LHCN-M2 (cell line): ENCODE results near the gene GGTLC2. TPM values are rescaled to one million over a fixed set of nuclear protein-coding genes. Genes with fewer than 3 reads are reported as not detected.
"Not testable (repeated sequence)": the region's sequence is repeated elsewhere in the genome, so short reads cannot be mapped to it uniquely, and the experiment has no call there.

Experiments used
- DNase-seq: peaks from one replicate; pipeline ENCODE4 v3.0.0-alpha.2; 2012; ENCODE audit warnings: low read depth
- total RNA-seq: library from RNA; depleted of rRNA; stranded (reverse); fragments of >200 nt; gene quantifications from 2 replicates; pipeline ENCODE4 v1.2.3, GENCODE V29; 2014

Gene GGTLC2
- total RNA-seq, 1 experiment from 2014 or later = not detected

DNA sequence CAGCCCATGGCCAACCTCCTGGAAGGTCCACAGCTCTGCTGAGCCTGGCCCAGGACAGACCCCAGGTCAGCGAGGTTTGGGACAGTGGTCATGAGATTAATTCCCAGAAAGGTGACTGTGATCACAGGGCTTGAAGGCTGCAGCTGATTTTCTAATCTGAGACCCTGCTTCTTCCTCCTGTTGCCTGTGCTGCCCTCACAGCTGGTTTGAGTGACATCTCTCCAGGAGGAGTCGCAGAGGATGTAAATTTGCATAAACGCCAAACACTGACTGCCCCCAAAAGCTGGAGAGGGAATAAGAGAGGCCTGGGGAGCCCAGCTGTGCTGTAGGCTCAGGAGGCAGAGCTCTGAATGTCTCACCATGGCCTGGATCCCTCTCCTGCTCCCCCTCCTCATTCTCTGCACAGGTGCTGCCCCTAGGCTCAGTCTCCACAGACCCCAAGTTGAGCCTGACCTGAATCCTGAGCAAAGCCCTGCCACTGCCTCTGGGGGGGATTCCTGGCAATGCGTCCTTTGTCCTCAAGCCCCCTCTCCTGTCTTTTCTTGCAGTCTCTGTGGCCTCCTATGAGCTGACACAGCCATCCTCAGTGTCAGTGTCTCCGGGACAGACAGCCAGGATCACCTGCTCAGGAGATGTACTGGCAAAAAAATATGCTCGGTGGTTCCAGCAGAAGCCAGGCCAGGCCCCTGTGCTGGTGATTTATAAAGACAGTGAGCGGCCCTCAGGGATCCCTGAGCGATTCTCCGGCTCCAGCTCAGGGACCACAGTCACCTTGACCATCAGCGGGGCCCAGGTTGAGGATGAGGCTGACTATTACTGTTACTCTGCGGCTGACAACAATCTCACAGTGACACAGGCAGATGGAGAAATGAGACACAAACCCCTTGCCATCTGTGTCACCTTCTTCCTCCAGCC lies 23.8 kb downstream of the GGTLC2 start:
- no peak for DNase-seq

DNA sequence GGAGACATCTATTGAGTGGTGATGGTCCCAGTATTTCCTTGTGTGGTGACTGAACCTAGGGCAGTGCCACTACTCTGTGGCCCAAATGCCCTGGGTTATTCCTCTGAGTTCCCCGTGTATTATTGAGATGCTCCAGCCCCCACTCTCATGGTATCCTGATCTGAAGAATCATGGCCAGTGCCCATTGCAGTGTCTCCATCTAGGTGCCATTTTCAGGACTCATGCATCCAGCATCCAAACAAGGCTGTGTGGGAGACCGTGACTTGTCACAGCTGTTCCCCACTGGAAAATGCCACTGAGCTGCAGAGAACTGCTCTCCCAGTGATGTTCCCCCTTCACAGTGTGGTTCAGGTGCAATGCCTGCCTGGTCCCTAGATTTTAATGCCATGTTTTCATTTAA lies 24.7 kb downstream of the GGTLC2 start:
- DNase-seq = no peak

DNA sequence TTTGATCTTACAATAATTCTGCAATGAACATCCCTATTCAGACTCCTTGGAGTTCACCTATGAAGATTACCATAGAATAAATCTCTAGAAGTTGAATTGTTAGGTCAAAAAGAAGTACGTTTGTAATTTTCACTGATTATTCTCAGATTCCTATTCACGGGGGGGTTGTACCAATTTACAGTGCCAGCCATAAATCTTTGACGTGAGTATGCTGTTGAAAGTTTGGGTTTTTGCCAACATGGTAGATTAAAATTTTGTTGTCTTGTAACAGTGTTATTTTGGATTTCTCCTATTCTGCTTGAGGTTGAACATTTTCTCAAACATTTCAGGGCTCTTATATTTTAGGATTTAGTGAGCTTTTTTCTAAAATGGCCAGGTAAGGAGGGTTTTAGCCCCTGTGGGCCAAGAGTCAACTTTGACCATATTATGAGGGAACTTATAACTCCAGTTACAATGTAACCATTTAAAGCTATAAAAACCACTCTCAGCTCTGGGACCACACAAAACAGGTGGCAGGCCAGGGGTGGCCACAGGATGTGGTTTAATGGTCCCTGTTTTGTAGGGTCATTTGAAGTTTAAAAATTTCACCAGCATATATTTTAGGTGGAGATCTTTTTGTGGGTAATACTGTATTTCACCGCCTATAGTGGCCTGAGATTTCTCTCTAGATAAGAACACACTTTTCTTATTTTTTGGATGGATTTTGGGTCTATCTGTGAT lies 25.8 kb downstream of the GGTLC2 start:
- no peak for DNase-seq

DNA sequence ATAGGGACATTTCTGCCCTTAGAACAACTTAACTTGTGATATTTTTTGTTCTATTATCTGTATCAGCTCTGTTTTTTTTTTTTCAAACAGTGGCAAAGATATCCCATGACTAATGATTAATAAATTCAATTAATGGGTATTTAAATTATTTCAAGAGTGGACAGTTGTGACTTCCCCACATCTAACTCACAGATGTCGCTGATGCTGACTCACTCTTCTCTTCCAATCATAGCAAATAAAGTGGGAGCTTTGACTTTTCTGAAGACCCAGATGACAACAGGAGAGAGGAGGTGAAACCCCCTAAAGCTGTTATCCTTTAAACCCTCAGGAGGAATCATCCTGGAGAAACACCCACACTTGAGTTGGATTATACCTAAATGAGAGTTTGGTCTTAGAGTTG lies 27.1 kb downstream of the GGTLC2 start:
- no peak for DNase-seq

DNA sequence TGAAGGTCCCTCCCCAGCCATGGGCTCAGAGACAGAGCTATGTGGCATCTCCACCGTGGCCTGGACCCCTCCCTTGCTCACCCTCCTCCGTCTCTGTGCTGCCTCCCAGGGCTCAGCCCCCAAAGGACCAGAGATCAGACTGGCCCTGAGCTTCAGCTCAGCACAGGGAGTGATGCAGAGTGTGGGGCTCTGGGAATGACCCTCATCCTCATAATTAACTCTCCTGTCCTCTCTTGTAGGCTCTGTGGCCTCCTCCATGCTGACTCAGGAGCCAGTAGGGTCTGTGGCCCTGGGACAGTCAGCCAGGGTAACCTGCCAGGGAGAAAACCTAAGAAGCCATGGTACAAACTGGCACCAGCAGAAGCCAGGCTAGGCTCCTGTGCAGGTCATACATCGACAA lies 28.7 kb downstream of the GGTLC2 start:
- no peak for DNase-seq

DNA sequence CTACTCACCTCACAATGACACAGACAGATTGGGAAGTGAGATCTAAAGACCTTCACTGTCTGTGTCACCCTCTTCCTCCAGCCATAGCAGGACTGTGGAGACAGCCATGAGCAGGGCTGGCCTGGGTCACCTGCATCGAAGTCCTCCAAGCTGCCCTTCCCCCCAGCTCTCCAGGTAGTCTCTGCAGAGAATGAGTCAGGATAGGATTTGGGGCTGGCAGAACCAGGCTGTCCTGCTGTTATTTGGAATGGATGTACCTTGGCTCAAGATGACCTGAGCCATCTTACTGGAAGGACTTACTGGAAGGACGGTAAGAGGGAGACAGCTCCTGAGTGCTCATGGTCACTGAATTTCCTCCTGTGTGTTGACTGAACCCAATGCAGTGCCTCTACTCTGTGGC lies 29.2 kb downstream of the GGTLC2 start:
- DNase-seq = no peak

DNA sequence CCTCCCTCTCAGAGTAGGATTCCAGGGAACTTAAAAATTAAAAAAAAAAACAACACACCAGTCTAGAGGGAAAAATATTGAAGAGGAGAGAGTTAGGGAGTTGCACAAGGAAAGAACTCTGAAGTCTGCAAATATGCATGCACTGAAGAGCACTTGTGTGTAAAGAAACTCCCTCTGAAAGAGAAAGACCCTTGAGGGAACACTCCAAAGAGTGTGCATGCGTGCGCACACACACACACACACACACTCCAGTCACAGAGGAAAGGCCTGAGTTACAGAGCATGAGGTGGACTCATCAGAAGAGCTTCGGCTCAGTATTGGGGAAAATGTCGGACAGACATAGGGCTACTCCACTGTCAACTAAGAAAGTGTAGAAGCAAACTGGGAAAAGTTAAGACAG lies 30.1 kb downstream of the GGTLC2 start:
- no peak for DNase-seq

DNA sequence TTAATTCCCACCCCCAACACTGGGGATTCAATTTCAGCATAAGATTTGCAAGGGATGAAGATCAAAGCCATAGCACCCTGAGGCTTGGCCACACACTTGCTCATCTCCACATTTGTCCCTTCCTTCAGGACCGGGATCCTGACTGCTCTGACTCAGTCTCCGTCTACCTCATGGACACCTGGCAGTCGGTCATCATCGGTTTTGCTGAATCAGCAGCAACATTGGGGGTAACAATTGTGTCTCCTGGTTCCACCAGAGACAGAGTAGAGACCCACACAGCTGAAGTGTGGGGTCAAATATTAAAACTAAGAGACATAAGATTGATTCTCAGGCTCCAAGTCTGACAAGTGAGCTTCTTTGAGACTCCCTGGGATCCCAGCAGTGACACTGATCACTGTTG lies 34.6 kb downstream of the GGTLC2 start:
- DNase-seq = no peak

DNA sequence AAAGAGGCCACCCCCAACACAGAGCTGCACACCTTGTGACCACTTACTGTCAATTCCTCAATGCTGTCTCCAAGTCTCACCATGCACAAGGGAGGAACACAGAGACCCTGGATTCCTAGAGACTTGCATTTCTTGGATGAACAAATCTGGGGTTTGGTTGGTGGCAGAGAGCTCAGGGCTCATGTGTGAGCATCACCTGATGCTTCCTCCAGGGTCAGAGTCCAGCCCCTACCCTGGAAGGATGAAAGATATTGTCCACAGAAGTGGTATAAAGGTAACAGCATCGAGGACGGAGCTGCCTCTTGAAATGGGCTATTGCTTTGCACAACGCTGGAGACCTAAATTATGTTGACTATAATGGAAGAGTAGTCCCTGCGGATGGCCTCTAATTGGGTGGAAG lies 36.0 kb downstream of the GGTLC2 start:
- DNase-seq = no peak

DNA sequence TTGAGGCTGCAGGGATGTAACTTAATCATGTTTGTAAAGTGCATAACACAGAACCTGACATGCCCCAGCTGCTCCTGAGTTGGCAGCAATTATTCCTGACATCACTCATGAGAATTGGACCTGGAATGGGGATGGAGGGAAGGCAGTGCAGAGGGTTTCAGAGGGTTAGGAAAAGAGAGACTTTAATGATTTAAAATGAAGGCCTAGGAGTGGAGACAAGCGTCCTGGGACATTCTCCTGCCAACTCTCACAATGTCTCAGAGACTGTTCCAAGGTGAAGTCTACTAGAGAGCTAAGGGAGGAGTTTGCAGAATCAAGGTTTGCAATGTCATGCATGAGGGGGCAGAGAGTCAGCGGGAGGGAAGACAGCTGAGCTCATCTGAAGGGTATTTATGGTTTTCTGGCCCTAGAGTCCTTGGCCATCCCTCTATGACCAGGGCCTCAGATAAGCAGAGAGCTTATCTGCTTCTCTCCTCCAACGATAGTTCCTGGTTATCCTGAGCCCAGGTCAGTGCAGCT lies 36.9 kb downstream of the GGTLC2 start:
- DNase-seq = no peak

DNA sequence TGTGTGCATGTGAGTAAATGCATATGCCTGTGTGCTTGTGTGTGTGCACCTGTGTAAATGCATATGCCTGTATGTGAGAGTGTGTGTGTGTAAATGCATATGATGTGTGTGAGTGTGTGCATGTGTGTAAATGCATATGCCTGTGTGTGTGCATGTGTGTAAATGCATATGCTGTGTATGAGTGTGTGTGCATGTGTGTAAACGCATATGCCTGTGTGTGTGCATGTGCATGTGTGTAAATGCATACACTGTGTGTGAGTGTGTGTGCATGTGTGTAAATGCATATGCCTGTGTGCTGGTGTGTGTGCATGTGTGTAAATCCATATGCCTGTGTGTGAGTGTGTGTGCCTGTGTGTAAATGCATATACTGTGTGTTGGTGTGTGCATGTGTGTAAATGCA lies 37.8 kb downstream of the GGTLC2 start:
- DNase-seq = no peak

DNA sequence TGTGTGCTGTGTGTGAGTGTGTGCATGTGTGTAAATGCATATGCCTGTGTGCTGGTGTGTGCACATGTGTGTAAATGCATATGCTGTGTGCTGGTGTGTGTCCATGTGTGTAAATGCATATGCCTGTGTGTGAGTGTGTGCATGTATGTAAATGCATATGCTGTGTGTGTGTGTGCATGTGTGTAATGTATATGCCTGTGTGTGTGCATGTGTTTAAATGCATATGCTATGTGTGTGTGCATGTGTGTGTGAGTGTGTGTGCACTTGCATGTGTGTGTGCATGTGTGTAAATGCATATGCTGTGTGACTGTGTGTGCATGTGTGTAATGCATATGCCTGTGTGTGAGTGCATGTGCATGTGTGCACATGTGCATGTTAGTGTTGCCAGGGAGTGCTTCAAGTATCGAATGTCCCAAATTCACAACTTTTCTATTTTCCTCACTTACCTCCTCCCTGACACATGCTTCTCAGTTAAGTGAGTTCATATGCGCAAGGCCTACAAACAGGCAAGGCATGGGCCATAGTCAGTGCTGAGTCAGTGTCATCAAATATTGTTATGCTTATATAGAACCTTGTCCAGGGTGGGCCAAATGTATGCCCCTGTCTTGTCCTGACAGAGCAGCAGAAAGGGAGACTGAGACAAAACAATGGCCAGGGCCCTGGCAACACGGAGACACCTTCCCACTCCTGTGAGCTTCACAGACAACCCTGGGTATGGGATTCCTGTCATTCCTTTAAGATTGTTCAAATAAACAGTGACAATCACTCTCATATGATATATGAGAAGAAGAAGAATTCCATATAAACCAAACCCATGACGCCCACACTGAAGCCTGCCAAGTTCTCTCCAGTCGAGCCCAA lies 38.6 kb downstream of the GGTLC2 start:
- DNase-seq = no peak

DNA sequence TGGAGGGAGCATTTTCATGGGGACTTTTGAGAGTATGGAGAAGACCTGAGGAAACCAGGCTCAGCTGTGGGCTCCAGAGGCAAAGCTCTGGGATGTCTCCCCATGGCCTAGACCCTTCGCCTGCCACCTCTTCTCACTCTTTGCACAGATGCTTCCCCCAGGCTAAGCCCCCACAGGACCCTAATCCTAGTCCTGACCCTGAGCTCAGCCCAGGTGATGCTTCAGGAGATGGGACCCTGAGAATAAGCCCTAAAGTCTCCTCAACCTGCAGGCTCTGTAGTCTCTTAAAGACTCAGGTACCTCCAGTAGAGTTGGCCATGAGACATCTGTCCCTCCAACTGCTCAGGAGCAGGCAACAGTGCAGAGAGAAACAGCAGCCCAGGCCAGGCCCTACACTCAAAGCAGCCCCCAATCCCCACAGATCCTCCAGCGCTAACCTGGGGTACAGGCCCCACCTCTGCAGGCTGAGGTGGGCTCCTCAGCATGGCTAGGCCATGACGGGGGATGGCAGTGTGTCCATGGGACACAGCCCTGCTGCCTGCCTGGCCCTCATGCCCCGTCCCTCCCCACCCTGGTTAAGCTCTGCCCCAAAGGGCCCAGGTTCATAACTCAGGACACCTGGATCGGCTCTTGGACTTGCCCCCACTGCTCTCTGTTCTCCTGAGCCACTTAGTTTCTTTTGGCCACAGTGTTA lies 39.4 kb downstream of the GGTLC2 start:
- no peak for DNase-seq

DNA sequence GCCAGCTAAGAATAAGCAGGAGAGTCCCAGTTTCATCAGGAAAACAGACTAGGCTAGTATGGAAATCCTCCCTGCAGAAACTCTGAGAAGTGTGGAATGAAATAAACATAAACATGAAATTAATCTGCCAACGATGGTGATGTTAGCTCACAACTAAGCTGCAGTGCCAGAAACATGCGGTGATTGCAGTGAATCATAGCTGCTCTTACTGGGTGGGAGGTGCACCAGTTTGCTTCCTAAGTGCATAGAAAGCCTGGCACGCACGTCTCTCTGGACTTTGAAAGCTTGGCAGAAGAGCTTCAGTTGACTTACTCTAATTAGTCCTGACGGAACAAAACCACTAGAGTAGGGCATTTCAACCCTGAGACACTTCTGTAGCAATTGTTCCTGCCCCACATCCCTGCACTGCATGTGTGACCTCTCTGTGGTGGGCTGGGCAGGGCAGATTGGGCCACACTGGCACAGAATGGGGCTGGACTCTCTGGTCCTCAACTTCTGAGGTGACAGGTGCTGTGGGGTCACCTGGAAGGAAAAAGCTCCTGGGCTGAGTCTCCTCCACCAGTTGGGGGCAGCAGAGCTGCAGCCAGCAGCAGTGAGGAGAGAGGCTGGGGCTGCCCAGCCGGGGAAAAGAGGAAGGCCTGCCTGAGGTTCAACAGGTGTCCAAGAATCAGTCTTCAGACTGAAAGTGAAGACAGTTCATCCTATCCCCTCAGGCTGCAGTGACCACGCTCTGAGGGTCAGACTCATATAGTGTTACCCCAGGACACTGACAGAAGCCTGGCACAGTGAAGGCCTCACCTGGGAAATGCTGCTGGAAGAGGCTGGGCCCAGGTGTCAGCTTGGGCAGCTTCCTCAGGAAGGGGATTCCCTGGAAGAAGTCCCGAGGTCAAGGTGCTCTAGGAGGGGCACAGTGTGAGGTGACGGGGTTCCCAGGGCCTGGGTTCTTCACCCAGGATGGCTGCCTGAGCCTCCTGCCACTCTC lies 40.5 kb downstream of the GGTLC2 start:
- DNase-seq = peak; percentile 49

DNA sequence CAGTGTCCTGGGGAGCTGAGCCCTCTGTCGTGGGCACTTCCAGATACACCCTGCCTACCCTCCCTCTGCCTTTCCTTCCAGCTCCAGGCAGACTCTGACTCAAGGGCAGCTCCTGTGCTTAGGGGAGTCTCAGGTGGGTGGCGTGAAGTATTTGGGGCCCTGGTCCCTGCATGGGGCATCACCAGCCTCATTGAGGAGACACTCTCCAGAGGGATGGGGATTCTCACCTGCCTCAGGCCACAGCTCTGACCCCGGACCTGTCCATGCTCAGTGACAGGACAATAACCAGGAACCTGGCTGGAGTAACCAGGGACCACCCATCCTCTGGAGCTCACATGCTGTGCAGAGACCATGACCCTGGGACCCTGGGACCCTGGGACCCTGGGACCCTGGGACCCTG lies 41.2 kb downstream of the GGTLC2 start:
- no peak for DNase-seq

DNA sequence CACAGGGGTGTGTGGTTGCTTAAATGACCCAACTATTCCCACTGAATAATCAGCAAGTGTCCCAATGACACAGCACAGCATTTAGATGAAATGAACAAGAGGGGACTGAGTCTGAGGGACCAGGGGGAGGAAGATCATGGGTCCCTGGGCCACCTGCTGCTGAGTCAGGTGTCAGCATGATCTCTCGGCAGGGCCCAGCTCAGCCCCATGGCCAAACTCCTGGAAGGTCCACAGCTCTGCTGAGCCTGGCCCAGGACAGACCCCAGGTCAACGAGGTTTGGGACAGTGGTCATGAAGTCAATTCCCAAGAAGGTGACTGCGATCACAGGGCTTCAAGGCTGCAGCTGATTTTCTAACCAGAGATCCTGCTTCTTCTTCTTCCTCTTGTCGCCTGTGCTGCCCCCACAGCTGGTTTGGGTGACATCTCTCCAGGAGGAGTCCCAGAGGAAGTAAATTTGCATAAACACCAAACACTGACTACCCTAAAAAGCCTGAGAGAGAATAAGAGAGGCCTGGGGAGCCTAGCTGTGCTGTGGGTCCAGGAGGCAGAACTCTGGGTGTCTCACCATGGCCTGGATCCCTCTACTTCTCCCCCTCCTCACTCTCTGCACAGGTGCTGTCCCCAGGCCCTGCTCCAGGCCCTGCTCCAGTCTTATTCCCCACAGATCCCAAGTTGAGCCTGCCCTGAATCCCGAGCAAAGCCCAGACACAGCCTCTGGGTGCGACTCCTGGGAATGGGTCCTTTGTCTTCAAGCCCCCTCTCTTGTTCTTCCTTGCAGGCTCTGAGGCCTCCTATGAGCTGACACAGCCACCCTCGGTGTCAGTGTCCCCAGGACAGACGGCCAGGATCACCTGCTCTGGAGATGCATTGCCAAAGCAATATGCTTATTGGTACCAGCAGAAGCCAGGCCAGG lies 42.0 kb downstream of the GGTLC2 start:
- not testable (repeated sequence) for DNase-seq

DNA sequence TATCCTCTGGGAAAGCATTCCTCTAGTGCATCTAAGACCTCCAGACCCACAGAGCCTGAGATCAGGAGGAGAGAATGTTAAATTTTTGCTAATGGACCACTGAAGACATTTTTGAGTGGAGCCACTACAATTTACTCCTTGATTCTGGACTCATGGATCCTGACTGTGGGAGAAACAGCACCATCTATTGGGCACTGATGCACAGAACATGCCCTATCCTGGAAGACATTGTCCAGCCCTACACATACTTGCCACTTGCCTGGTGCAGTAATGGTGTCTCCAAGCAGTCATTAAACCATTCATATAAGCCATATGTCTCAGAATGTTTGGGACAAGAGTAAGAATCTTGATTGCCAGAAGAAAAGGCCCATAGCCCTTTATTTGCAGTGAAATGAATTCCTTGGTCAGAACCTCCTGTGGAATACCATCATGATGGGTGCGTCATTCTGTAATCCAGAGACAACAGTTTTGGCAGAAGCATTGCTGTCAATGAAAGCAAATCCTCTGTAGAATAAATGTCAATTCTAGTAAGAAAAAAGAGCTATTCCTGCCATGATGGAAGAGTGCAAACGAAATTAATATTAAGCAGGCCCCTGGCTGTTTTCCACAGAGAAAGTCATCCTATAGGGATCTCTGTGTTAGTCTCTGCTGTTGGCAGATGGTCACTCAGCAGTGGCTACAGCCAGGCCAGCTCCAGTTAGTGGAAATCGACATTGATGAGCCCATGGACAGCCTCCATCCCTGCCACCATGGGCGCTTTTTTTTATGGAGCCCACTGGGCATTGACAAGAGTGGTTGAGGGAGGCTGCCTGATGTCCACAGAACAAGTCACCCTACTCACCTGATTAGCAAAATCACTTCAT lies 43.5 kb downstream of the GGTLC2 start:
- DNase-seq = peak; percentile 40
